Adrenal gland (tissue), 12 donors: ENCODE data around the gene LTB4R. TPM values are rescaled to one million over a fixed set of nuclear protein-coding genes. Genes with fewer than 3 reads are reported as not detected.

Source experiments
- DNase-seq, 7 donors: peaks; one replicate each; pipeline ENCODE4 v3.0.0-alpha.2; 2019 to 2020
- H3K27ac ChIP-seq, 5 donors: fragments of 200-600 bp; sonication (generic) in 4 of 5; 1 replicate in 3 of 5; 2 replicates in 2 of 5; pipeline versions ENCODE4 v1.5.1 to v1.8.0; 2016 to 2020; ENCODE audit warnings: mild to moderate bottlenecking in 1 of 5
- H3K27me3 ChIP-seq: fragments of 200-600 bp; 2 replicates; pipeline ENCODE4 v1.8.0; 2021
- H3K36me3 ChIP-seq, 2 donors: fragments of 200-600 bp; replicated peaks in 1 of 2; 1 replicate in 1 of 2; 2 replicates in 1 of 2; pipeline versions ENCODE4 v1.5.1 to v1.8.0; 2018 to 2022
- H3K4me1 ChIP-seq, 2 donors: fragments of 200-600 bp; replicated peaks in 1 of 2; 1 replicate in 1 of 2; 2 replicates in 1 of 2; pipeline versions ENCODE4 v1.5.1 to v1.8.0; 2018 to 2021
- H3K4me3 ChIP-seq, 4 donors: fragments of 200-600 bp; sonication (generic) in 3 of 4; one replicate each; pipeline ENCODE4 v1.5.1; 2016 to 2018
- H3K9me3 ChIP-seq, 3 donors: fragments of 200-600 bp; sonication (generic) in 1 of 3; replicated peaks in 1 of 3; 1 replicate in 2 of 3; 2 replicates in 1 of 3; pipeline versions ENCODE4 v1.5.1 to v1.8.0; 2016 to 2021
- POLR2A ChIP-seq, 2 donors: fragments of 450-650 bp; IDR thresholded peaks; one replicate each; pipeline ENCODE4 v1.6.1; 2017; ENCODE audit warnings: antibody characterized with exemption in 2 of 2, mild to moderate bottlenecking in 2 of 2, moderate library complexity in 1 of 2
- WGBS, 4 donors: extraction: QIAGEN DNeasy Blood & Tissue Kit in 2 of 4; methylation state at CpG; one replicate each; pipeline versions ENCODE4 v1.1.5 to v1.1.7; 2013 to 2017; 5-methylcytosine and 5-hydroxymethylcytosine counted together
- intact Hi-C, 2 donors: fragments of 100-400 bp; cut with DNase I; formaldehyde crosslinking; loops; one replicate each; pipeline versions ENCODE4 v1.14.1 to v1.15.0; 2022 to 2023
- polyA plus RNA-seq, 3 donors: library from polyadenylated mRNA; stranded (reverse); fragments of 200-250 nt in 2 of 3; fragments of 350-450 nt in 1 of 3; fragmentation: Illumina TruSeq in 1 of 3; extraction: RNeasy Lipid Tissue Mini Kit (QIAGEN cat#74804) in 1 of 3; gene quantifications; one replicate each; pipeline ENCODE4 v1.2.3, GENCODE V29; 2013 to 2014
- total RNA-seq, 9 donors: library from RNA; depleted of rRNA in 4 of 9; stranded (reverse); fragments of >200 nt in 4 of 9; fragments of 120-200 nt in 1 of 9; fragmentation: NEBNext Ultra II Directional in 1 of 9; extraction: Animal tissue kit (Norgen Biotek cat#: 25700) in 1 of 9; gene quantifications; one replicate each; pipeline versions ENCODE4 v1.1.0 to v1.2.4, GENCODE V29; 2013 to 2023
- TF ChIP-seq, protein P1 (sequence below), 6 experiments: fragments of 450-650 bp in 4 of 6; fragments of 200-600 bp in 2 of 6; sonication (generic) in 1 of 6; IDR thresholded peaks; 1 replicate in 5 of 6; 2 replicates in 1 of 6; pipeline versions ENCODE4 v1.5.1 to v1.8.0; 2016 to 2021; ENCODE audit warnings: antibody characterized with exemption in 6 of 6, mild to moderate bottlenecking in 2 of 6, moderate library complexity in 1 of 6
- donor health status: healthy with polysubstance abuse.
- donor health status: Bipolar disorder and iron deficiency.
- donor health status: DM: yes; HTN: yes; CAD: no.
- donor health status: DM: no; HTN: no; CAD: no.
- donor health status: DM: no; HTN: no; CAD: no.
- donor health status: DM: yes; HTN: yes; CAD: no.

Gene LTB4R
- total and polyA plus RNA-seq, 12 donors = 1.4 to 30.2 (median 11.6) TPM

DNA sequence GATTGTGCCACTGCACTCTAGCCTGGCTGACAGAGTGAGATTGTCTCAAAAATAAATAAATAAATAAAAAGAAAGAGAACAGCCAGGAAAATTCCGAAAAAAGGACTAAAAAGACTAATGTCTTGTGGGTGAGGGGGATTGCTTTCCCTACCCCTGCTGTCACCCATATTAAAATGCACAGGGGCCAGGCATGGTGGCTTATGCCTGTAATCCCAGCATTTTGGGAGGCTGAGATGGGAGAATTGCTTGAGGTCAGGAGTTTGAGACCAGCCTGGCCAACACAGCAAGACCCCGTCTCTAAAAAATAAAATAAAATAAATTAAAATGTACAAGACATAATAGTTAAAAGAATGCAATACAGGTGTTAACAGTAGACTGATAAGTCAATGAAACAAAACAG, 17.8 kb upstream of the LTB4R start:
- intact Hi-C loops = loop anchor here in 1 of 2 donors (10.0 kb wide), 1 partner anchor 239 kb away; the partner anchor contains the start of gene CARMIL3
- no peak for DNase-seq
- 82 to 98% (median 94%) methylated on average over 2 of the region's 2 CpGs for WGBS, 4 donors
- Histone ChIP-seq H3K27ac (no peak overlapping the region), H3K27me3 (no peaks in the 10 kb centered on the region), H3K36me3 (peaks cover 0 to 38% of the 10 kb centered on the region in 2 donors), H3K9me3 (no peaks in the 10 kb centered on the region), H3K4me3 (no peak overlapping the region), H3K4me1 (peaks cover 3 to 10% of the 10 kb centered on the region in 2 donors)
- TF ChIP-seq POLR2A (IDR thresholded peaks at IDR 0.05) = no peak
- TF ChIP-seq, protein P1, sequence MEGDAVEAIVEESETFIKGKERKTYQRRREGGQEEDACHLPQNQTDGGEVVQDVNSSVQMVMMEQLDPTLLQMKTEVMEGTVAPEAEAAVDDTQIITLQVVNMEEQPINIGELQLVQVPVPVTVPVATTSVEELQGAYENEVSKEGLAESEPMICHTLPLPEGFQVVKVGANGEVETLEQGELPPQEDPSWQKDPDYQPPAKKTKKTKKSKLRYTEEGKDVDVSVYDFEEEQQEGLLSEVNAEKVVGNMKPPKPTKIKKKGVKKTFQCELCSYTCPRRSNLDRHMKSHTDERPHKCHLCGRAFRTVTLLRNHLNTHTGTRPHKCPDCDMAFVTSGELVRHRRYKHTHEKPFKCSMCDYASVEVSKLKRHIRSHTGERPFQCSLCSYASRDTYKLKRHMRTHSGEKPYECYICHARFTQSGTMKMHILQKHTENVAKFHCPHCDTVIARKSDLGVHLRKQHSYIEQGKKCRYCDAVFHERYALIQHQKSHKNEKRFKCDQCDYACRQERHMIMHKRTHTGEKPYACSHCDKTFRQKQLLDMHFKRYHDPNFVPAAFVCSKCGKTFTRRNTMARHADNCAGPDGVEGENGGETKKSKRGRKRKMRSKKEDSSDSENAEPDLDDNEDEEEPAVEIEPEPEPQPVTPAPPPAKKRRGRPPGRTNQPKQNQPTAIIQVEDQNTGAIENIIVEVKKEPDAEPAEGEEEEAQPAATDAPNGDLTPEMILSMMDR (IDR thresholded peaks at IDR 0.05) = no peak

DNA sequence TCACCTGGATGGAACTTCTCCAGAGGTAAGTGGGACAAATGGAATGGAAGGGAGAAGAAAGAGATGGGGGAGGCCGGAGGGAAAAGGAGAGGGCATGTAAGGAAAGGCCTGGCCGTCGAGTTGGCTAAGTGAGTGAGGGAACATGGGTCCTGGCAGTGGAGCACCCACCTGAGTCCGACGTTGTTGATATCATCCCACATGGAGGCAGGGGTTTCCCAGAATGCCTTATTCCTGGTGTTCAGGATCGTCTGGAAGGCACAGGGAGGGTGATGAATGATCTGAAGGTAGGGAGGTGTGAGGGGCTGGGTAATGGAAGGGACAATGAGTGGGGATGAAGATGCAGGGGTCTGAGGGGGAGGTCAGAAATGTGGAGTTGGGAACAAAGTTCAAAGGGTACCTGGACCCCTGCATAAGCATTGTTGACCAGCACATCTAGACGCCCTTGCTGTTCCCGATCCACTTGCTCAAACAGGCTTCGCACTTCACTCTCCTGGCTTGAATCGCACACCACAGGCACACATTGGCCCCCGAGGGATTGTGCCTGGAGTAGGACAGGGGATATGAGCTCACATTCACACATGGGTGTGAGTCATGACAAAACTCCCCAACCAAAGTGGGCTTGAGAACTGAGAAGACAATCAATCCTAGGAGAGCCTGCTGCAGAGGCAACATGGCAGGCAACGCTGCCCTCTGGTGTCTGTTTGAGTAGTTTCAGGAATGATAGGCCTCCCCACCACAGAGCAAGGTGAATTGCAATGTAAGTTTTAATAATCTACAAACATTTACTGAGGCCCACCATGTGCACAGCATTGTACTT, 14.8 kb upstream of the LTB4R start:
- WGBS, 4 donors = 59 to 64% (median 63%) methylated on average over 11 to 12 of the region's 12 CpGs
- Histone ChIP-seq H3K4me1 (peaks cover 19 to 31% of the 10 kb centered on the region in 2 donors), H3K9me3 (no peaks in the 10 kb centered on the region), H3K27ac (peak overlapping the region in 1 of 5 donors; percentile 59), H3K4me3 (no peak overlapping the region), H3K36me3 (peaks cover 0 to 27% of the 10 kb centered on the region in 2 donors), H3K27me3 (no peaks in the 10 kb centered on the region)
- DNase-seq = peak; percentile 52 to 88 (median 73)
- TF ChIP-seq, protein P1 (IDR thresholded peaks at IDR 0.05) = peak; percentile 58 to 81 (median 74)
- no peak for TF ChIP-seq POLR2A (IDR thresholded peaks at IDR 0.05)
- intact Hi-C loops = loop anchor here (1.0 to 10.0 kb wide), 2 partner anchors 53 to 242 kb away; partner anchors contain the start of gene CARMIL3 (in 1 of the 2)

DNA sequence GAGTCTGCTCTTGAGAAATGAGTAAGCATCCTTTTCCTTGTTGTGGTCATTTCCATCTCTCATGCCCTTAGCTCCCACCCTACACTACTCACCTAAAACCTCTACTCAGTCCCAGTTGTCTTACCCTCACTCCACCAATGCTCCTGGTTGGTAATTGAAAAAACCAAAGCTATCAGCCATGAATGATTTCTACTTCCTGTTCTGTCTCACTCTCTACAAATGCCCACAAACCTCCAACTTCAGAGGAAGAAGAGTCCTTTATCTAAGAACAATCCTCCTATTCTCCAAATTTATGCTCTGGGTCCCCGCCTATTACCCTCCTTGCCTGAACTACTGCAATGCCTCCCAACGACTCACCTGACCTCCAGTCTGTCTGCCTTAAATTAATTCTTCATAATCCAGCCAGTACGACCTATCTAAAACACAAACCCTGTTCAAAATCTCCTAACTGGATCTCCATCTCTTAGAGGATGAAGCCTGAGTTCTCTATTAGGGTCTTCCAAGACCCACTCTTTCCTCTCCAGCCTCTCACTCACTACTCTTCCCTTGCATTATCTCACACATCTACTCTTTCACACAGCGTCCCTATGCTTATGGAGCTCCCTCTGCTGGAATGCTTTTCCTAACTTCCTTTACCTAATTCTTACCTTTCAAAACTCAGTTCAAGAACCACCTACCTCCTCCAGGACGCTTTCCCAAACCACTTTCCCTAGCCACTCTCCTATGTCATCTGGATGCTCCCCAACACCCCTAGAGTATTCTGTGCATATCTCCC, 13.9 kb upstream of the LTB4R start:
- H3K36me3 ChIP-seq = peaks cover 0 to 27% of the 10 kb centered on the region in 2 donors
- intact Hi-C loops = loop anchor here in 1 of 2 donors (10.0 kb wide), 1 partner anchor 243 kb away; the partner anchor contains the start of gene CARMIL3
- 34 to 43% (median 39%) methylated on average over 5 of the region's 5 CpGs for WGBS, 4 donors
- H3K27ac ChIP-seq = no peak overlapping the region
- no peaks in the 10 kb centered on the region for H3K27me3 ChIP-seq
- H3K9me3 ChIP-seq = no peaks in the 10 kb centered on the region
- DNase-seq = no peak
- H3K4me1 ChIP-seq = peaks cover 19 to 31% of the 10 kb centered on the region in 2 donors
- no peak for TF ChIP-seq POLR2A (IDR thresholded peaks at IDR 0.05)
- TF ChIP-seq, protein P1 (IDR thresholded peaks at IDR 0.05) = peak in 4 of 6 experiments; percentile 10 to 55 (median 28)
- H3K4me3 ChIP-seq = no peak overlapping the region

DNA sequence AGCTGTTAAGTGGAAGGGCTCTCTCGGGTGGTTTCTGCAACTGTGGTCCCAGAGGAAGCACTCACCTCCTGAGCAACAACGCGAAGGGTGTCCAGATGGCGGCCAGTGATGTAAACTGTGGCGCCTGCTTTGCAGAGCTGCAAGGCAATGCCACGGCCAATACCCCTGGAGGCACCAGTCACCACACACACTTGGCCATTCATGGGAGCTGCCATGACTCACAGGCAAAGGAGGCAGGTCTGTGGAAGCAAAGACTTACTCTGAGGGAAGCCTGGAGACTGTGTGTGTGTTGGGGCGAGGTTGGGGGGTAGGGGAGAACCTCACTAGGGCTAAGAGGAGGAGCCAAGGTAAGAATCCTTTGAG, 12.4 kb upstream of the LTB4R start:
- Histone ChIP-seq H3K4me3 (peak overlapping the region in 2 of 4 donors; percentile 77 to 84), H3K4me1 (peaks cover 19 to 31% of the 10 kb centered on the region in 2 donors), H3K27ac (peak overlapping the region in 4 of 5 donors; percentile 28 to 87 (median 82)), H3K27me3 (no peaks in the 10 kb centered on the region), H3K36me3 (peaks cover 0 to 37% of the 10 kb centered on the region in 2 donors), H3K9me3 (no peaks in the 10 kb centered on the region)
- TF ChIP-seq POLR2A (IDR thresholded peaks at IDR 0.05) = no peak
- TF ChIP-seq, protein P1 (IDR thresholded peaks at IDR 0.05) = no peak
- intact Hi-C loops = loop anchor here in 1 of 2 donors (10.0 kb wide), 1 partner anchor 244 kb away; the partner anchor contains the start of gene CARMIL3
- WGBS, 4 donors = 38 to 57% (median 49%) methylated on average over 7 of the region's 7 CpGs
- peak in 4 of 7 donors; percentile 45 to 60 (median 52) for DNase-seq
